CD14-positive monocyte (primary cell): ENCODE data around the gene GSTA3. TPM values are rescaled to one million over a fixed set of nuclear protein-coding genes. Genes with fewer than 3 reads are reported as not detected.

ENCODE experiments used
- DNase-seq, 3 donors: peaks; one replicate each; pipeline ENCODE4 v3.0.0-alpha.2; 2011 to 2022
- H2AFZ ChIP-seq: 2 replicates; pipeline ENCODE4 v1.6.0; 2012; ENCODE audit warnings: mild to moderate bottlenecking, low read depth, low read length, inconsistent platforms; ENCODE audit not compliant: insufficient read depth, poor library complexity, severe bottlenecking
- H3K27ac ChIP-seq, 2 donors: 1 replicate in 1 of 2; 2 replicates in 1 of 2; pipeline ENCODE4 v1.5.1; 2012 to 2013; ENCODE audit warnings: low read length in 2 of 2, control low read depth in 1 of 2, inconsistent platforms in 1 of 2, low read depth in 1 of 2, mild to moderate bottlenecking in 1 of 2
- H3K27me3 ChIP-seq, 2 donors: one replicate each; pipeline versions ENCODE4 v1.6.0 to v1.6.1; 2011 to 2013; ENCODE audit warnings: low read length in 2 of 2; ENCODE audit not compliant: control insufficient read depth in 2 of 2, insufficient read depth in 2 of 2
- H3K36me3 ChIP-seq, 2 donors: replicated peaks in 1 of 2; 1 replicate in 1 of 2; 2 replicates in 1 of 2; pipeline versions ENCODE4 v1.5.1 to v1.6.1; 2012 to 2013; ENCODE audit warnings: low read length in 2 of 2, control low read depth in 1 of 2, inconsistent platforms in 1 of 2, mild to moderate bottlenecking in 1 of 2; ENCODE audit not compliant: insufficient read depth in 2 of 2, control insufficient read depth in 1 of 2
- H3K4me1 ChIP-seq, 2 donors: 1 replicate in 1 of 2; 2 replicates in 1 of 2; pipeline versions ENCODE4 v1.5.1 to v1.6.1; 2012 to 2013; ENCODE audit warnings: low read length in 2 of 2, control low read depth in 1 of 2, inconsistent platforms in 1 of 2, mild to moderate bottlenecking in 1 of 2, moderate library complexity in 1 of 2; ENCODE audit not compliant: insufficient read depth in 2 of 2, control insufficient read depth in 1 of 2
- H3K4me2 ChIP-seq: replicated peaks from 2 replicates; pipeline ENCODE3; 2012; ENCODE audit warnings: low read length, moderate library complexity, mild to moderate bottlenecking; ENCODE audit not compliant: poor library complexity, severe bottlenecking; ENCODE audit errors: extremely low read depth
- H3K4me3 ChIP-seq, 3 experiments: fragments of 200-600 bp in 1 of 3; sonication (generic) in 1 of 3; replicated peaks in 1 of 3; 1 replicate in 2 of 3; 2 replicates in 1 of 3; pipeline ENCODE4 v1.5.1; 2011 to 2013; ENCODE audit warnings: low read length in 3 of 3, mild to moderate bottlenecking in 3 of 3, control low read depth in 2 of 3, low read depth in 2 of 3, inconsistent platforms in 1 of 3, moderate library complexity in 1 of 3
- H3K79me2 ChIP-seq: 2 replicates; pipeline ENCODE4 v1.6.0; 2012; ENCODE audit warnings: mild to moderate bottlenecking, control low read depth, inconsistent platforms, low read length, moderate library complexity; ENCODE audit not compliant: insufficient read depth
- H3K9ac ChIP-seq: 2 replicates; pipeline ENCODE4 v1.6.0; 2017; ENCODE audit warnings: low read length, mild to moderate bottlenecking; ENCODE audit not compliant: insufficient read depth, poor library complexity, severe bottlenecking
- H3K9me3 ChIP-seq, 2 donors: replicated peaks in 1 of 2; 1 replicate in 1 of 2; 2 replicates in 1 of 2; pipeline versions ENCODE4 v1.5.1 to v1.6.1; 2012 to 2013; ENCODE audit warnings: low read length in 2 of 2, control low read depth in 1 of 2; ENCODE audit not compliant: control insufficient read depth in 1 of 2, insufficient read depth in 1 of 2
- H4K20me1 ChIP-seq: 2 replicates; pipeline ENCODE4 v1.6.0; 2012; ENCODE audit warnings: mild to moderate bottlenecking, low read length, control low read depth, moderate library complexity; ENCODE audit not compliant: insufficient read depth
- H3K27ac Mint-ChIP-seq, 7 donors: one replicate each; pipeline ENCODE4 v1.8.0; 2020; ENCODE audit warnings: mild to moderate bottlenecking in 7 of 7, mixed read lengths in 7 of 7, moderate library complexity in 6 of 7, inconsistent platforms in 2 of 7
- H3K27me3 Mint-ChIP-seq, 3 donors: one replicate each; pipeline ENCODE4 v1.8.0; 2021 to 2022; ENCODE audit warnings: low read depth in 3 of 3, mild to moderate bottlenecking in 3 of 3, mixed read lengths in 3 of 3, moderate library complexity in 3 of 3, inconsistent platforms in 1 of 3
- H3K36me3 Mint-ChIP-seq, 2 donors: one replicate each; pipeline ENCODE4 v1.8.0; 2020; ENCODE audit warnings: mixed read lengths in 2 of 2, inconsistent platforms in 1 of 2, mild to moderate bottlenecking in 1 of 2
- H3K4me1 Mint-ChIP-seq: one replicate; pipeline ENCODE4 v1.8.0; 2020; ENCODE audit warnings: mild to moderate bottlenecking, mixed read lengths
- H3K4me3 Mint-ChIP-seq, 2 donors: one replicate each; pipeline ENCODE4 v1.8.0; 2020; ENCODE audit warnings: mild to moderate bottlenecking in 2 of 2, mixed read lengths in 2 of 2, moderate library complexity in 1 of 2
- H3K9me3 Mint-ChIP-seq, 7 donors: one replicate each; pipeline ENCODE4 v1.8.0; 2020 to 2022; ENCODE audit warnings: mixed read lengths in 7 of 7, mild to moderate bottlenecking in 6 of 7, moderate library complexity in 6 of 7, inconsistent platforms in 2 of 7
- WGBS: methylation state at CpG from one replicate; pipeline ENCODE4 v1.1.5; 2013; ENCODE audit warnings: missing lambda C conversion rate; ENCODE audit not compliant: insufficient coverage; 5-methylcytosine and 5-hydroxymethylcytosine counted together
- intact Hi-C, 2 donors: fragments of 100-400 bp; cut with micrococcal nuclease; formaldehyde crosslinking; loops; one replicate each; pipeline versions ENCODE4 v1.15.0 to v1.15.1; 2023
- polyA plus RNA-seq, 3 donors: library from polyadenylated mRNA; depleted of rRNA in 1 of 3; unstranded in 2 of 3; stranded (reverse) in 1 of 3; fragments of 300-500 nt in 2 of 3; fragments of >200 nt in 1 of 3; fragmentation: Illumina TruSeq in 2 of 3; gene quantifications; 1 replicate in 2 of 3; 2 replicates in 1 of 3; pipeline ENCODE4 v1.2.3, GENCODE V29; 2012 to 2021
- TF ChIP-seq, protein P1 (sequence below): fragments of 200-600 bp; IDR thresholded peaks from one replicate; pipeline ENCODE4 v1.8.0; 2022; ENCODE audit warnings: antibody characterized with exemption, mild to moderate bottlenecking

The GSTA3 gene
- polyA plus RNA-seq, 3 donors: not detected

DNA sequence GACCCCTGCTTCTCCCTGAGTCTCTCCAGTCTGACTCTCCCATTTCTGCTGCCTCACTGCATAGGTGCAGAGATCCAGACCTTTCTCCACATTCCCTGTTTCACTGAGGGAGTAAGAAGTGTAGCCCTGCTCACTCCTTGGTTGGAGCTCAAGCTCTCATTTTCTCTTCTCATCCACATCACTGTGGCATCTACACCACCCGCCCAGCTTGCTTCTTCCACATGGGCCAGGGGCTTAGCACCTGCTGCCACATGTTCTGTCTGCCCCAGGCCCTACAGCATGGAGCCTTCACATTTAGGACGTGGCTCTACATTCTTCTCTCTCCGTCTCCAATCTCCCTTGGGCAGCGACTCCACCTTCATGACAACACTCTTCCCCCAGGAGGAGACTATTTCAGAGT lies 60.4 kb downstream of the GSTA3 start:
- Histone ChIP-seq H3K4me2 (no peak overlapping the region), H3K9ac (no peak overlapping the region), H3K4me3 (no peak overlapping the region), H3K4me1 (no peaks in the 10 kb centered on the region), H3K9me3 (peaks cover 10 to 15% of the 10 kb centered on the region in 2 donors), H3K36me3 (no peaks in the 10 kb centered on the region), H3K79me2 (no peaks in the 10 kb centered on the region), H3K27me3 (no peaks in the 10 kb centered on the region), H3K27ac (no peak overlapping the region), H2AFZ (no peak overlapping the region), H4K20me1 (no peaks in the 10 kb centered on the region)
- H3K27me3 Mint-ChIP-seq: peaks cover 0 to 3% (median 2%) of the 10 kb centered on the region in 3 donors
- no peaks in the 10 kb centered on the region for H3K36me3 Mint-ChIP-seq
- intact Hi-C loops: no loop called here
- no peaks in the 10 kb centered on the region for H3K4me1 Mint-ChIP-seq
- H3K9me3 Mint-ChIP-seq: peaks cover 9 to 28% (median 19%) of the 10 kb centered on the region in 7 donors
- no peak overlapping the region for H3K4me3 Mint-ChIP-seq
- DNase-seq: no peak
- 79% methylated on average over 4 of the region's 4 CpGs for WGBS
- H3K27ac Mint-ChIP-seq: no peak overlapping the region
- TF ChIP-seq, protein P1, sequence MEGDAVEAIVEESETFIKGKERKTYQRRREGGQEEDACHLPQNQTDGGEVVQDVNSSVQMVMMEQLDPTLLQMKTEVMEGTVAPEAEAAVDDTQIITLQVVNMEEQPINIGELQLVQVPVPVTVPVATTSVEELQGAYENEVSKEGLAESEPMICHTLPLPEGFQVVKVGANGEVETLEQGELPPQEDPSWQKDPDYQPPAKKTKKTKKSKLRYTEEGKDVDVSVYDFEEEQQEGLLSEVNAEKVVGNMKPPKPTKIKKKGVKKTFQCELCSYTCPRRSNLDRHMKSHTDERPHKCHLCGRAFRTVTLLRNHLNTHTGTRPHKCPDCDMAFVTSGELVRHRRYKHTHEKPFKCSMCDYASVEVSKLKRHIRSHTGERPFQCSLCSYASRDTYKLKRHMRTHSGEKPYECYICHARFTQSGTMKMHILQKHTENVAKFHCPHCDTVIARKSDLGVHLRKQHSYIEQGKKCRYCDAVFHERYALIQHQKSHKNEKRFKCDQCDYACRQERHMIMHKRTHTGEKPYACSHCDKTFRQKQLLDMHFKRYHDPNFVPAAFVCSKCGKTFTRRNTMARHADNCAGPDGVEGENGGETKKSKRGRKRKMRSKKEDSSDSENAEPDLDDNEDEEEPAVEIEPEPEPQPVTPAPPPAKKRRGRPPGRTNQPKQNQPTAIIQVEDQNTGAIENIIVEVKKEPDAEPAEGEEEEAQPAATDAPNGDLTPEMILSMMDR: no peak

Other genes with a start within 250 kb of the GSTA3 start
- gene TMEM14A, start 238.6 kb downstream of the GSTA3 start, polyA plus RNA-seq: under 1 TPM; 0.08 to 0.23 (median 0.20) TPM
- not detected for gene GSTA2, start 146.2 kb downstream of the GSTA3 start, polyA plus RNA-seq
- gene GSTA1, start 105.9 kb downstream of the GSTA3 start, polyA plus RNA-seq: not detected
- gene GSTA5, start 68.9 kb downstream of the GSTA3 start, polyA plus RNA-seq: not detected
- under 1 TPM; 0.34 to 0.41 (median 0.36) TPM for gene GSTA4, start 85.6 kb upstream of the GSTA3 start, polyA plus RNA-seq
- 1 to 10 TPM; 1.6 to 4.6 (median 3.5) TPM for gene CILK1, start 152.1 kb upstream of the GSTA3 start, polyA plus RNA-seq
- gene FBXO9, start 155.7 kb upstream of the GSTA3 start, polyA plus RNA-seq: 100 to 1,000 TPM in 1 of 3 donors, 10 to 100 TPM in 2; 47.7 to 105 (median 61.5) TPM
- gene GCM1, start 239.1 kb upstream of the GSTA3 start, polyA plus RNA-seq: under 1 TPM in 1 of 3 donors, not detected in 2; 0.08 TPM